WTC11 (cell line): ENCODE measurements around the gene SRMS. TPM values are rescaled to one million over a fixed set of nuclear protein-coding genes. Genes with fewer than 3 reads are reported as not detected.

Experiments used
- ATAC-seq: fragments of 200-7000 bp; cut with Tn5 transposase; 2 replicates; pipeline ENCODE4 v1.10.0; 2021; ENCODE audit warnings: mild to moderate bottlenecking, moderate library complexity
- CTCF ChIA-PET: fragments of 300-600 bp; sonication (Branson Sonifier 250); formaldehyde crosslinking; loops from one replicate; lab custom pipeline; 2021; ENCODE audit warnings: antibody characterized with exemption; lab: Charles Lee
- POLR2A ChIA-PET: fragments of 350-600 bp; sonication (Branson Sonifier 250); formaldehyde crosslinking; loops from one replicate; lab custom pipeline; 2021; ENCODE audit warnings: antibody characterized with exemption; lab: Charles Lee
- DNase-seq: peaks from one replicate; pipeline ENCODE4 v3.0.0; 2021; ENCODE audit warnings: low spot score
- H3K27ac Mint-ChIP-seq: 2 replicates; pipeline ENCODE4 v1.8.0; 2021; ENCODE audit warnings: mixed read lengths
- H3K27me3 Mint-ChIP-seq: 2 replicates; pipeline ENCODE4 v1.8.0; 2021; ENCODE audit warnings: low read depth, mild to moderate bottlenecking, moderate library complexity, mixed read lengths
- H3K36me3 Mint-ChIP-seq: 2 replicates; pipeline ENCODE4 v1.8.0; 2021; ENCODE audit warnings: mixed read lengths
- H3K4me1 Mint-ChIP-seq: 2 replicates; pipeline ENCODE4 v1.8.0; 2022; ENCODE audit warnings: mixed read lengths
- H3K4me3 Mint-ChIP-seq: 2 replicates; pipeline ENCODE4 v1.8.0; 2021; ENCODE audit warnings: mild to moderate bottlenecking, moderate library complexity, mixed read lengths
- H3K9me3 Mint-ChIP-seq: 2 replicates; pipeline ENCODE4 v1.8.0; 2021; ENCODE audit warnings: mixed read lengths
- E2F1 ChIP-seq: sonication (generic); formaldehyde crosslinking; IDR thresholded peaks from 2 replicates; pipeline ENCODE4 v1.8.0; 2022; ENCODE audit warnings: mild to moderate bottlenecking, missing genetic modification reagents
- ELF4 ChIP-seq: sonication (generic); formaldehyde crosslinking; IDR thresholded peaks from 2 replicates; pipeline ENCODE4 v1.8.1; 2022; ENCODE audit warnings: low read depth, mild to moderate bottlenecking, moderate library complexity, missing genetic modification reagents
- ESRRA ChIP-seq: sonication (generic); formaldehyde crosslinking; IDR thresholded peaks from 2 replicates; pipeline ENCODE4 v1.8.1; 2022; ENCODE audit warnings: mild to moderate bottlenecking, missing genetic modification reagents, borderline replicate concordance
- FOXK1 ChIP-seq: sonication (generic); formaldehyde crosslinking; IDR thresholded peaks from 2 replicates; pipeline ENCODE4 v1.8.0; 2022; ENCODE audit warnings: mild to moderate bottlenecking, moderate library complexity, missing genetic modification reagents
- FOXP4 ChIP-seq: sonication (generic); formaldehyde crosslinking; IDR thresholded peaks from 2 replicates; pipeline ENCODE4 v1.8.0; 2022; ENCODE audit warnings: mild to moderate bottlenecking, missing genetic modification reagents
- GRHL2 ChIP-seq: fragments of 250-450 bp; sonication (Bioruptor Pico); IDR thresholded peaks from 2 replicates; pipeline ENCODE4 v1.8.0; 2022; ENCODE audit warnings: mild to moderate bottlenecking, moderate library complexity; ENCODE audit not compliant: insufficient replicate concordance, severe bottlenecking
- JUN ChIP-seq: sonication (generic); formaldehyde crosslinking; IDR thresholded peaks from 2 replicates; pipeline ENCODE4 v1.8.0; 2023; ENCODE audit warnings: mild to moderate bottlenecking, missing genetic modification reagents
- KAT7 ChIP-seq: sonication (generic); formaldehyde crosslinking; IDR thresholded peaks from 2 replicates; pipeline ENCODE4 v1.8.1; 2023; ENCODE audit warnings: missing genetic modification reagents, mild to moderate bottlenecking, borderline replicate concordance
- MLX ChIP-seq: sonication (generic); formaldehyde crosslinking; IDR thresholded peaks from 2 replicates; pipeline ENCODE4 v1.8.1; 2023; ENCODE audit warnings: mild to moderate bottlenecking, missing genetic modification reagents, moderate library complexity
- SMAD4 ChIP-seq: sonication (generic); formaldehyde crosslinking; IDR thresholded peaks from 2 replicates; pipeline ENCODE4 v1.8.0; 2022; ENCODE audit warnings: mild to moderate bottlenecking, missing genetic modification reagents
- SP1 ChIP-seq: sonication (generic); formaldehyde crosslinking; conservative IDR thresholded peaks from 2 replicates; pipeline ENCODE4 v1.8.1; 2022; ENCODE audit warnings: missing genetic modification reagents
- TEAD1 ChIP-seq: sonication (generic); formaldehyde crosslinking; IDR thresholded peaks from 2 replicates; pipeline ENCODE4 v1.8.0; 2022; ENCODE audit warnings: mild to moderate bottlenecking, missing genetic modification reagents
- TEAD4 ChIP-seq: sonication (generic); formaldehyde crosslinking; IDR thresholded peaks from 2 replicates; pipeline ENCODE4 v1.8.0; 2022; ENCODE audit warnings: mild to moderate bottlenecking, missing genetic modification reagents
- TP53 ChIP-seq: sonication (generic); formaldehyde crosslinking; IDR thresholded peaks from 2 replicates; pipeline ENCODE4 v1.8.1; 2023; ENCODE audit warnings: mild to moderate bottlenecking, missing genetic modification reagents
- total RNA-seq: library from RNA; stranded (reverse); gene quantifications from 3 replicates; pipeline ENCODE4 v1.2.3, GENCODE V29; 2021

The SRMS gene
- total RNA-seq, 1 experiment from 2014 or later: 0.26 TPM

GRCh38 chr20:63554361-63555278, 7.1 kb upstream of the SRMS start:
- Mint-ChIP-seq H3K27me3 (no peaks in the 10 kb centered on the region), H3K36me3 (no peaks in the 10 kb centered on the region), H3K9me3 (no peaks in the 10 kb centered on the region), H3K4me3 (peak overlapping the region; percentile 68), H3K27ac (no peak overlapping the region), H3K4me1 (peaks cover 15% of the 10 kb centered on the region)
- ChIA-PET POLR2A (no interaction called here), CTCF (interaction anchor here (0.5 to 3.9 kb wide), 7 partner anchors 17 to 566 kb away, joined by 3 to 34 read pairs (median 4); partner anchors contain the start of genes HELZ2 and PTK6)
- TF ChIP-seq E2F1 (CRISPR knock-in tag): no peak
- DNase-seq (no peak), ATAC-seq (no peak)

- H3K9me3 Mint-ChIP-seq: no peaks in the 10 kb centered on the region
- POLR2A ChIA-PET: no interaction called here
- peak within 1 kb of the TSS; percentile 68 for H3K4me3 Mint-ChIP-seq
- no peaks in the 10 kb centered on the region for H3K36me3 Mint-ChIP-seq
- CTCF ChIA-PET: interaction anchor here (0.9 to 3.9 kb wide), 4 partner anchors 16 to 88 kb away, joined by 3 to 34 read pairs (median 6); partner anchors contain the start of genes HELZ2 and PTK6
- peak; percentile 16 for ATAC-seq
- no peaks in the 10 kb centered on the region for H3K27me3 Mint-ChIP-seq
- peaks cover 19% of the 10 kb centered on the region for H3K4me1 Mint-ChIP-seq
- H3K27ac Mint-ChIP-seq: no peak within 1 kb of the TSS
- peak; percentile 75 for DNase-seq
- TF ChIP-seq TEAD4 (CRISPR knock-in tag): no peak
- TF ChIP-seq JUN (CRISPR knock-in tag): no peak
- peak; percentile 4; the same call in 1 of the 2 replicates for TF ChIP-seq SP1 (CRISPR knock-in tag)
- TF ChIP-seq FOXP4 (CRISPR knock-in tag): 0 out of 2 replicates have a peak, but pooled peaks have one; percentile 1
- TF ChIP-seq GRHL2 (CRISPR knock-in tag): no peak
- TF ChIP-seq TP53 (CRISPR knock-in tag): no peak
- TF ChIP-seq MLX (CRISPR knock-in tag): no peak
- TF ChIP-seq TEAD1 (CRISPR knock-in tag): no peak
- no peak for TF ChIP-seq KAT7 (CRISPR knock-in tag)
- no peak for TF ChIP-seq SMAD4
- TF ChIP-seq ESRRA (CRISPR knock-in tag): no peak
Measured at GRCh38 chr20:63553933-63554290, 6.4 kb upstream of the SRMS start, which contains the start of gene FNDC11. TSS of gene FNDC11 (plus strand) at chr20:63554159. CDS start at chr20:63555664, 1,505 bp downstream.

GRCh38 chr20:63553251-63553932, 5.8 kb upstream of the SRMS start:
- Mint-ChIP-seq H3K27me3 (no peaks in the 10 kb centered on the region), H3K36me3 (no peaks in the 10 kb centered on the region), H3K27ac (no peak overlapping the region), H3K4me1 (peaks cover 22% of the 10 kb centered on the region), H3K4me3 (peak overlapping the region; percentile 68), H3K9me3 (no peaks in the 10 kb centered on the region)
- ATAC-seq (peak; percentile 85), DNase-seq (peak; percentile 97)
- POLR2A ChIA-PET: interaction anchor here (0.7 to 1.6 kb wide), 4 partner anchors 15 to 183 kb away, joined by 3 to 4 read pairs (median 4); partner anchors contain the start of gene PPDPF
- peak; percentile 69 for TF ChIP-seq SP1 (CRISPR knock-in tag)
- 0 out of 2 replicates have a peak, but pooled peaks have one; percentile 52 for TF ChIP-seq FOXK1 (CRISPR knock-in tag)
- no peak for TF ChIP-seq ELF4 (CRISPR knock-in tag)
- 0 out of 2 replicates have a peak, but pooled peaks have one; percentile 58 for TF ChIP-seq FOXP4 (CRISPR knock-in tag)
- TF ChIP-seq, all 79 proteins: peak for 3
- CTCF ChIA-PET: interaction anchor here (0.5 to 2.3 kb wide), 8 partner anchors 15 to 418 kb away, joined by 3 to 33 read pairs (median 4); partner anchors contain the start of genes PPDPF, PTK6 and STMN3
